Psoas muscle (tissue), 8 donors: ENCODE measurements around the gene STT3B. TPM values are rescaled to one million over a fixed set of nuclear protein-coding genes. Genes with fewer than 3 reads are reported as not detected.
A peak's percentile ranks its signal among the peaks of the same experiment; 100 is the strongest.
"Not testable (repeated sequence)": the region's sequence is repeated elsewhere in the genome, so short reads cannot be mapped to it uniquely, and the experiment has no call there.

Experiments used
- ATAC-seq, 4 donors: fragments of 200-7000 bp; cut with Tn5 transposase; one replicate each; pipeline ENCODE4 v1.9.1; 2020; ENCODE audit warnings: moderate library complexity in 3 of 4, mild to moderate bottlenecking in 2 of 4
- DNase-seq, 2 donors: peaks; one replicate each; pipeline ENCODE4 v3.0.0-alpha.2; 2020
- H3K27ac ChIP-seq: fragments of 200-600 bp; one replicate; pipeline ENCODE4 v1.8.0; 2022
- H3K27me3 ChIP-seq, 3 donors: fragments of 200-600 bp in 1 of 3; one replicate each; pipeline versions ENCODE4 v1.6.1 to v1.8.0; 2013 to 2022; ENCODE audit warnings: low read length in 2 of 3, mild to moderate bottlenecking in 2 of 3, moderate library complexity in 1 of 3; ENCODE audit not compliant: insufficient read depth in 3 of 3
- H3K36me3 ChIP-seq, 2 donors: fragments of 200-600 bp in 1 of 2; one replicate each; pipeline versions ENCODE4 v1.6.1 to v1.8.0; 2013 to 2022; ENCODE audit warnings: low read depth in 1 of 2, mild to moderate bottlenecking in 1 of 2, moderate library complexity in 1 of 2; ENCODE audit not compliant: insufficient read depth in 1 of 2
- H3K4me1 ChIP-seq: fragments of 200-600 bp; one replicate; pipeline ENCODE4 v1.8.0; 2022
- H3K4me3 ChIP-seq: fragments of 200-600 bp; one replicate; pipeline ENCODE4 v1.8.0; 2022; ENCODE audit warnings: mild to moderate bottlenecking
- H3K9me3 ChIP-seq: fragments of 200-600 bp; one replicate; pipeline ENCODE4 v1.8.0; 2022
- CTCF ChIP-seq: fragments of 200-600 bp; IDR thresholded peaks from one replicate; pipeline ENCODE4 v1.8.0; 2022; ENCODE audit warnings: antibody characterized with exemption
- WGBS, 3 donors: extraction: QIAGEN DNeasy Blood & Tissue Kit; methylation state at CpG; one replicate each; pipeline versions ENCODE4 v1.1.6 to v1.1.7; 2013; 5-methylcytosine and 5-hydroxymethylcytosine counted together
- intact Hi-C, 2 donors: fragments of 100-400 bp; cut with DNase I; formaldehyde crosslinking; loops; one replicate each; pipeline versions ENCODE4 v1.11.0 to v1.14.2; 2022
- polyA plus RNA-seq, 3 donors: library from polyadenylated mRNA; stranded (reverse); fragments of 200-250 nt; gene quantifications; one replicate each; pipeline ENCODE4 v1.2.3, GENCODE V29; 2013
- total RNA-seq, 4 donors: library from RNA; stranded (reverse); fragmentation: NEBNext Ultra II Directional in 2 of 4; extraction: Animal tissue kit (Norgen Biotek cat#: 25700) in 2 of 4; gene quantifications; one replicate each; pipeline versions ENCODE4 v1.2.1 to v1.2.4, GENCODE V29; 2021 to 2023
- donor health status: healthy with polysubstance abuse.
- donor health status: DM: no; HTN: no; CAD: no; lungs with moderate emphysema.
- donor health status: Bipolar disorder and iron deficiency.
- donor health status: healthy.
- donor health status: DM: yes; HTN: yes; CAD: no.
- donor health status: DM: no; HTN: no; CAD: no.
- donor health status: DM: no; HTN: no; CAD: no.
- donor health status: DM: yes; HTN: yes; CAD: no.

STT3B gene
- total and polyA plus RNA-seq, 7 donors, result 33.8 to 95.5 (median 56.9) TPM

GRCh38 chr3:31590650-31591049 is 57.9 kb downstream of the STT3B start:
- intact Hi-C loops, result no loop called here
- Histone ChIP-seq H3K4me1 (peaks cover 6% of the 10 kb centered on the region), H3K4me3 (no peak overlapping the region), H3K27me3 (no peaks in the 10 kb centered on the region), H3K27ac (no peak overlapping the region), H3K9me3 (peaks cover 33% of the 10 kb centered on the region), H3K36me3 (peaks cover 0 to 13% of the 10 kb centered on the region in 2 donors)
- no peak for ATAC-seq
- no peak for TF ChIP-seq CTCF
- 94 to 97% (median 97%) methylated on average over 1 of the region's 1 CpG for WGBS, 3 donors
- DNase-seq, result no peak

- no peak for DNase-seq
- intact Hi-C loops, result no loop called here
- H3K9me3 ChIP-seq, result peaks cover 33% of the 10 kb centered on the region
- no peak for ATAC-seq
- WGBS, 3 donors, result 95 to 98% (median 96%) methylated on average over 2 of the region's 2 CpGs
- TF ChIP-seq CTCF, result no peak
- peaks cover 0 to 13% of the 10 kb centered on the region in 2 donors for H3K36me3 ChIP-seq
- no peak overlapping the region for H3K4me3 ChIP-seq
- H3K27ac ChIP-seq, result no peak overlapping the region
- H3K27me3 ChIP-seq, result no peaks in the 10 kb centered on the region
- peaks cover 18% of the 10 kb centered on the region for H3K4me1 ChIP-seq
Observed at GRCh38 chr3:31592764-31593163, 60.0 kb downstream of the STT3B start.

- no peak for TF ChIP-seq CTCF
- H3K36me3 ChIP-seq, result peaks cover 0 to 20% of the 10 kb centered on the region in 2 donors
- H3K4me3 ChIP-seq, result no peak overlapping the region
- intact Hi-C loops, result no loop called here
- H3K27ac ChIP-seq, result no peak overlapping the region
- DNase-seq, result no peak
- peak in 1 of 4 donors; percentile 29 for ATAC-seq
- peaks cover 5% of the 10 kb centered on the region for H3K9me3 ChIP-seq
- H3K27me3 ChIP-seq, result no peaks in the 10 kb centered on the region
- WGBS, 3 donors, result 56 to 100% (median 66%) methylated on average over 1 of the region's 1 CpG
- H3K4me1 ChIP-seq, result peaks cover 18% of the 10 kb centered on the region
Observed at GRCh38 chr3:31596176-31596575, 63.5 kb downstream of the STT3B start.

- Histone ChIP-seq H3K27ac (no peak overlapping the region), H3K27me3 (no peaks in the 10 kb centered on the region), H3K36me3 (peaks cover 0 to 14% of the 10 kb centered on the region in 2 donors), H3K4me3 (no peak overlapping the region), H3K4me1 (peaks cover 14% of the 10 kb centered on the region), H3K9me3 (no peaks in the 10 kb centered on the region)
- ATAC-seq (no peak), DNase-seq (no peak)
- intact Hi-C loops, result no loop called here
- 94 to 99% (median 98%) methylated on average over 3 of the region's 3 CpGs for WGBS, 3 donors
- TF ChIP-seq CTCF, result no peak
Observed at GRCh38 chr3:31600431-31600830, 67.7 kb downstream of the STT3B start.

- 92 to 97% (median 95%) methylated on average over 1 of the region's 1 CpG for WGBS, 3 donors
- H3K9me3 ChIP-seq, H3K4me1 ChIP-seq, ATAC-seq, H3K4me3 ChIP-seq, H3K27me3 ChIP-seq, intact Hi-C loops, DNase-seq, H3K27ac ChIP-seq: not testable (repeated sequence)
- peaks cover 0 to 11% of the 10 kb centered on the region in 2 donors for H3K36me3 ChIP-seq
Observed at GRCh38 chr3:31605333-31605732, 72.6 kb downstream of the STT3B start.
